Measurements from ENCODE around the gene RSPH1.
A peak's percentile ranks its signal among the peaks of the same experiment; 100 is the strongest.

The RSPH1 gene

GRCh38 chr21:42513985-42514882 lies 18.2 kb upstream of the RSPH1 start:
- DNase-seq (ENCODE audit: low read depth in 1 of 2, low spot score in 1 of 2) = peak in 1 of 2 donors; percentile 37

GRCh38 chr21:42513151-42513984 lies 17.3 kb upstream of the RSPH1 start, which contains the start of gene SLC37A1:
SLC37A1 (plus strand) TSS chr21:42513852; CDS start chr21:42518455, 4,603 bp downstream.
- DNase-seq (ENCODE audit: low read depth in 1 of 2, low spot score in 1 of 2) = peak in 1 of 2 donors; percentile 21

GRCh38 chr21:42512346-42513034 lies 16.5 kb upstream of the RSPH1 start:
- no peak for DNase-seq (ENCODE audit: low read depth in 1 of 2, low spot score in 1 of 2)

DNA sequence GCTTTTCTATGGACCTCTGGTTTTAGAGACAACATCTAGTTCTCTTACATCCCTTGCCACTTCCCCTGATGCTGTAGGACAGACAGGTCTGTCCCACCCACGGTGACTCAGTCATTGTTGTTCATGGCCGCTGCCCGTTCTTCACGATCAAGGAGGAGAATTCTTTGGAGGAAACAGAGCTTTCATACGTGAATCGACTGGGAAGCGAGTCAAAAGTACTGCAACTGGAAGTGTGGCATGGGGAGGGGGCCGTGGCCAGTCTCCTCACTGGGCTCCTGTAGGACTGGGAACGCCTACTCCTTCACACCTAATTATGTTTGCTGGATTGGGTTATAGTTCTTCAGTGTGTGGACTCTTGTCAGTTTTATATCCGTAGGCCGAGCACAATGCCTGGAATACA lies 13.2 kb upstream of the RSPH1 start:
- no peak for DNase-seq (ENCODE audit: low read depth in 1 of 2, low spot score in 1 of 2)

GRCh38 chr21:42508371-42508770 lies 12.3 kb upstream of the RSPH1 start:
- DNase-seq (ENCODE audit: low read depth in 1 of 2, low spot score in 1 of 2) = no peak

GRCh38 chr21:42507418-42507817 lies 11.4 kb upstream of the RSPH1 start:
- no peak for DNase-seq (ENCODE audit: low read depth in 1 of 2, low spot score in 1 of 2)

GRCh38 chr21:42505090-42505726 lies 9.2 kb upstream of the RSPH1 start:
- no peak for DNase-seq (ENCODE audit: low read depth in 1 of 2, low spot score in 1 of 2)

DNA sequence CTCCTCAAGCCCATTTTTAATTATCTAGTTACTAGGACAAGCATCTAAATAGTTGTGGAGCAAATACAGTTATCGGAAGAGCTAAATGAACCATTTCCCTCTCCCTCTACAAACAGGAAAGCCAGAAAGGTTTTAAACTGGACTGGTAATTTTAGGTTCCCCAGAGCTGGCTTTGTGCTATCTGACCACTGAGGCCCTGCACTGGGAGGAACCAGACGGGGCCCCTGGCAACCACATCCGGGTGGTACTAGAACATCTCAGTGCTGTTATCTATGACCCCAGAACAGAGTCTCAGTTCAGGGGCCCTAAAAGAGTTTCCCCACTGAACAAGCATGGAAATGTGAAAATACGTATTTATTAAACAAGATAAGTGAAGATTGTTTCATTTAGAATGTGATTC lies 7.7 kb upstream of the RSPH1 start:
- DNase-seq (ENCODE audit: low read depth in 1 of 2, low spot score in 1 of 2) = no peak

DNA sequence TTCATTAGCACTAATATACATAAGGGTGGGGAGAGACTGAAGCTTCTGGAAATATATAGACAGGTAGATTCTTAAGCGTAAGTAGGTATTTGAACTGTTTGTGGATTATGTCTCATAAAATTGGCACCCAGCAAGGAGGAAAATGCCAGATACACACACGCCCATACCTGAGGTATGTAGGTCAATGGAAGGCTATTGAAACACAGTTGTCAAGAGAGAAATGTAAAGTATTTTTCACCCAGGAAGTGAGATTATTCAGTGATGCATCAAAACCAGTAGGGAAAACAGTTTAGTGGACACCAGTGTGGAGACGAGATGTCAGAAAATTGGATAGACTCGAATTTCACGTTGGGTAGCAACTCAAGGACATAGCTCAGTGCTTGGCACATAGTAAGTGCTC lies 4.7 kb upstream of the RSPH1 start:
- DNase-seq (ENCODE audit: low read depth in 1 of 2, low spot score in 1 of 2) = no peak

DNA sequence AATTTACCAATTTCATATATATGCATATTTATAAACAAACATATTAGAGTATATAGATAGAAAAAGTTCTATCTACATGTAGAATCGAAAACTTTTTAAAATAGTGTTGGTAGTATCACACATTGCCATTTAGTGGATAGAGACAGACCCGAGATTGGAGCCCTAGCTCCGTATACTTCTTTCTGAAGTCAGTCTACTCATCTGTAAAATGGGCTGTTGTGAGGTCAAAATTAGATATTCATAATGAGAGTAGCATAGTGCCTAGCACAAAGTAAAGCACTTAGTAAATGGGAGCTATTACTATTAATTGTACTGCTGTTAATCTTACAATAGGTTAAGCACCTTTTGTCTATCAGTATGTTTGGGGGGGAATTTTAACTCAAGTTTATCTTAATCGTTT lies 4.2 kb upstream of the RSPH1 start:
- no peak for DNase-seq (ENCODE audit: low read depth in 1 of 2, low spot score in 1 of 2)

GRCh38 chr21:42499444-42500112 lies 3.6 kb upstream of the RSPH1 start:
- DNase-seq (ENCODE audit: low read depth in 1 of 2, low spot score in 1 of 2) = no peak

DNA sequence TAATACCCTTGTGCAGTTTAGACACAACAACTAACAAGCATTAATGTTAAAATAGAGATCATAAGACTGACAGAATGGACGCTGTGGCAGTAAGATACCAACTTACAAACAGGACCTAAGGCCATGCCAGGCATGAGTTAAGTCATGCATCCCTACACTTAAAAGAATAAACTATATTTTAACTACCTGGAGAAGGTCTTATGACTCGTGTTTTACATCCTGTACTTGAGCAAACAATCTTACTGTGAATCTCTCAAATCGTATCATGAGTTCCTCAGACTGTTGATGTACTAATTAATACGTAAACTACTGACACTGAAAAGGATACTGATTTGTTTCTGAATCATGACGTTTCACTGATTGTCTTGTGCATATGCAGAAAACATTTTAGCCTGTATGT lies 2.0 kb upstream of the RSPH1 start:
- no peak for DNase-seq (ENCODE audit: low read depth in 1 of 2, low spot score in 1 of 2)

GRCh38 chr21:42496839-42497202 lies 797 bp upstream of the RSPH1 start:
- DNase-seq (ENCODE audit: low read depth in 1 of 2, low spot score in 1 of 2) = no peak

- DNase-seq (ENCODE audit: low read depth in 1 of 2, low spot score in 1 of 2) = no peak
Observed at GRCh38 chr21:42495765-42496119, 282 bp downstream of the RSPH1 start.

GRCh38 chr21:42495027-42495426 lies 997 bp downstream of the RSPH1 start:
- no peak for DNase-seq (ENCODE audit: low read depth in 1 of 2, low spot score in 1 of 2)

DNA sequence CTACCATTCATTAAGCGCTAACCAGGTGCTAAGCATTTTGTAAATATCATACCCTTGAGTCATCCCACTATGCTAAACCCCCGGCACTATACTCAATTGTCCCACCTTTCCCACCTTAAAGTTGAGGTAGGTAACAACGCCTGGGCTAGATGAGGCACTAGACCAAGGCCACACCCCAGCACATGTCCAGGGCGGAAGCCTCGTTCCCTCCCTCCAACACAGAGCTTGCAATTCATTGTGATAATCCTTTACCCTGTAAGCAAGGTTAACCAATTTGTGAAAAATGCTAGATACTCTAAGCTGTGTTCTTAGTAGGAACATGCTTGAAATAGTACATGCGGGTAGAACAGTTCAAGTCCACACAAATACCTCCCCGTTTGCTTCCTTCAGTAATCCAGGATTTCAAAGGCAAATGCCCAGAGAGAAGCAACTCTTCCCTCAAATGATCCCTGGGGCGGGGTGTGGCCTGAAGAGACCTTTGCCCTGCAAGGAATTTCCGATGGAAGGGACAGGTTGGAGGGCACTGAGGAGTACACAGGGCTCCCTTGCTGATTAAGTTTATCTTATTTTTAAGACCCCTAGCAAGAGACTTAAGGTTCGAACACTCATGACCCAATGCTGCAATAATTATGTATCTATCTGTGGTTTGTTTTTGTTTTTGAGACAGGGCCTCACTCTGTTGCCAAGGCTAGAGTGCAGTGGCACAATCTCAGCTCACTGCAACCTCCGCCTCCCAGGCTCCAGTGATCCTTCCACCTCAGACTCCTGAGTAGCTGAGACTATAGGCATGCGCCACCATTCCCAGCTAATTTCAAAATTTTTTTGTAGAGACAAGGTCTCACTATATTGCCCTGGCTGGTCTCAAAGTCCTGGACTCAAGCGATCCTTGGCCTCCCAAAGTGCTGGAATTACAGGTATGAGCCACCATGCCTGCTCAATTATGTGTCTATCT lies 2.6 kb downstream of the RSPH1 start:
- no peak for DNase-seq (ENCODE audit: low read depth in 1 of 2, low spot score in 1 of 2)

- DNase-seq (ENCODE audit: low read depth in 1 of 2, low spot score in 1 of 2) = no peak
Observed at GRCh38 chr21:42492201-42492600, 3.8 kb downstream of the RSPH1 start.

- no peak for DNase-seq (ENCODE audit: low read depth in 1 of 2, low spot score in 1 of 2)
Observed at GRCh38 chr21:42491328-42491727, 4.7 kb downstream of the RSPH1 start.

DNA sequence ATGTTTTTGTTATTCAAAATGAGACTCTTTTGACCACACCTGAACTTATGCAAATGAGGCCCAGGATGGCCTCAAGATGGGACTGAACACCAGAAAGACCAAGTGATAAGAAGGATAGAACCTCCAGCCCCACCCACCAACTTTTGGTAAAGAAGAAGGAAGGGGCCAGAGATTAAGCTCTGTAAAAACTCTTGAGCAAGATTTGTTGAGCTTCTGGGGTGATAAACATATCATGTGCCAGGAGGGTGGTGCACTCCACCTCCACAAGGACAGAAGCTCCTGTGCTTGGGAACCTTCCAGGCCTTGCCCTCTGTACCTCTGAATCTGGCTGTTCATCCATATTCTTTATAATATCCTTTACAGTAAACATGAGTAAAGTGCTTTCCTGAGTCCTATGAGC lies 5.3 kb downstream of the RSPH1 start:
- DNase-seq (ENCODE audit: low read depth in 1 of 2, low spot score in 1 of 2) = no peak

GRCh38 chr21:42489991-42490390 lies 6.0 kb downstream of the RSPH1 start:
- no peak for DNase-seq (ENCODE audit: low read depth in 1 of 2, low spot score in 1 of 2)
